Measurements from ENCODE around the gene MAGEA1. TPM values are rescaled to one million over a fixed set of nuclear protein-coding genes. Genes with fewer than 3 reads are reported as not detected.

MAGEA1 gene
- total and polyA plus RNA-seq, 2 donors (not counting 3 experiments of a cell fraction or from before 2014, with no cell fraction given) = not detected

- intact Hi-C loops (cut with micrococcal nuclease) (no loop called here), dilution Hi-C loops (cut with MboI; ENCODE audit: extremely low pct_ligation_motif_present, low sequenced_read_pairs) (no loop called here)
- Histone ChIP-seq H3K4me3 (replicated peaks in 1 of 3; ENCODE audit: insufficient read depth in 1 of 3, low read depth in 1 of 3, low read length in 3 of 3) (no peak overlapping the region), H3K27me3 (ENCODE audit: control insufficient read depth in 2 of 2, insufficient read depth in 2 of 2, low read length in 2 of 2) (no peaks in the 10 kb centered on the region), H3K9me3 (replicated peaks; ENCODE audit: control insufficient read depth, insufficient read depth, low read length) (no peaks in the 10 kb centered on the region), H3K9ac (replicated peaks; ENCODE audit: extremely low read depth, insufficient read depth, low read length) (no peak overlapping the region), H3K9me1 (replicated peaks; ENCODE audit: control insufficient read depth, extremely low read depth, insufficient read depth, low read length) (no peaks in the 10 kb centered on the region), H3K4me1 (ENCODE audit: control insufficient read depth, extremely low read depth, insufficient read depth, low read length) (no peaks in the 10 kb centered on the region), H3K4me2 (ENCODE audit: insufficient read depth, low read length) (no peak overlapping the region), H3K79me2 (ENCODE audit: control insufficient read depth, insufficient read depth, low read length) (no peaks in the 10 kb centered on the region), H3K36me3 (ENCODE audit: control insufficient read depth in 2 of 2, extremely low read depth in 1 of 2, insufficient read depth in 2 of 2, low read length in 2 of 2) (no peaks in the 10 kb centered on the region), H3K27ac (ENCODE audit: insufficient read depth, low read depth, low read length) (no peak overlapping the region), H4K20me1 (replicated peaks; ENCODE audit: control insufficient read depth, extremely low read depth, insufficient read depth, low read length) (no peaks in the 10 kb centered on the region), H2AFZ (ENCODE audit: low read depth, low read length) (no peak overlapping the region)
- BruUV-seq (replicated peaks) = no TSS peak
- ChIA-PET CTCF (no interaction called here), POLR2A (no interaction called here)
- DNase-seq (ENCODE audit: low read depth, low spot score) (no peak), FAIRE-seq (peak; percentile 37)
- TF ChIP-seq FOS (IDR thresholded peaks at IDR 0.05; ENCODE audit: borderline replicate concordance, insufficient read depth, low read length) (no peak), POLR2A (IDR thresholded peaks at IDR 0.05; ENCODE audit: low read depth, low read length) (no peak), GATA2 (IDR thresholded peaks at IDR 0.05; ENCODE audit: insufficient read depth, insufficient read length, low read depth, low read length) (no peak), JUN (IDR thresholded peaks at IDR 0.05; ENCODE audit: borderline replicate concordance, insufficient read depth, insufficient read length, low read depth) (no peak)
These were observed 21.4 kb downstream of the MAGEA1 start for GRCh38 chrX:153200462-153200861.

GRCh38 chrX:153206425-153207046 is 27.5 kb downstream of the MAGEA1 start:
- no peak overlapping the region for H3K9ac ChIP-seq (replicated peaks; ENCODE audit: extremely low read depth, insufficient read depth, low read length)
- intact Hi-C loops (cut with micrococcal nuclease) = no loop called here
- ChIA-PET CTCF (no interaction called here), POLR2A (no interaction called here)
- H3K79me2 ChIP-seq (ENCODE audit: control insufficient read depth, insufficient read depth, low read length) = no peaks in the 10 kb centered on the region
- H3K9me1 ChIP-seq (replicated peaks; ENCODE audit: control insufficient read depth, extremely low read depth, insufficient read depth, low read length) = no peaks in the 10 kb centered on the region
- dilution Hi-C loops (cut with MboI; ENCODE audit: extremely low pct_ligation_motif_present, low sequenced_read_pairs) = no loop called here
- no peaks in the 10 kb centered on the region for H3K9me3 ChIP-seq (replicated peaks; ENCODE audit: control insufficient read depth, insufficient read depth, low read length)
- H3K4me1 ChIP-seq (ENCODE audit: control insufficient read depth, extremely low read depth, insufficient read depth, low read length) = no peaks in the 10 kb centered on the region
- no peak overlapping the region for H3K27ac ChIP-seq (ENCODE audit: insufficient read depth, low read depth, low read length)
- no peaks in the 10 kb centered on the region for H4K20me1 ChIP-seq (replicated peaks; ENCODE audit: control insufficient read depth, extremely low read depth, insufficient read depth, low read length)
- H3K4me2 ChIP-seq (ENCODE audit: insufficient read depth, low read length) = no peak overlapping the region
- no peak for DNase-seq (ENCODE audit: low read depth, low spot score)
- FAIRE-seq = no peak
- no peaks in the 10 kb centered on the region for H3K27me3 ChIP-seq (ENCODE audit: control insufficient read depth in 2 of 2, insufficient read depth in 2 of 2, low read length in 2 of 2)
- H3K4me3 ChIP-seq (replicated peaks in 1 of 3; ENCODE audit: insufficient read depth in 1 of 3, low read depth in 1 of 3, low read length in 3 of 3) = no peak overlapping the region
- no TSS peak for BruUV-seq (replicated peaks)
- H3K36me3 ChIP-seq (ENCODE audit: control insufficient read depth in 2 of 2, extremely low read depth in 1 of 2, insufficient read depth in 2 of 2, low read length in 2 of 2) = no peaks in the 10 kb centered on the region
- no peak for TF ChIP-seq GATA2 (IDR thresholded peaks at IDR 0.05; ENCODE audit: insufficient read depth, insufficient read length, low read depth, low read length)
- TF ChIP-seq MYC (IDR thresholded peaks at IDR 0.05; ENCODE audit: low read depth, low read length) = no peak
- TF ChIP-seq FOS (IDR thresholded peaks at IDR 0.05; ENCODE audit: borderline replicate concordance, insufficient read depth, low read length) = no peak
- TF ChIP-seq POLR2A (IDR thresholded peaks at IDR 0.05; ENCODE audit: low read depth, low read length) = no peak
- TF ChIP-seq CTCF (IDR thresholded peaks at IDR 0.05; ENCODE audit: extremely low read depth in 1 of 2, insufficient read depth in 1 of 2, low read depth in 1 of 2, low read length in 2 of 2) = no peak
- no peak for TF ChIP-seq JUN (IDR thresholded peaks at IDR 0.05; ENCODE audit: borderline replicate concordance, insufficient read depth, insufficient read length, low read depth)
- no peak for TF ChIP-seq POLR2AphosphoS5 (IDR thresholded peaks at IDR 0.05; ENCODE audit: insufficient read depth, low read depth, low read length)
- TF ChIP-seq MAX (IDR thresholded peaks at IDR 0.05; ENCODE audit: insufficient read depth, insufficient read length) = no peak
- no peak for TF ChIP-seq EZH2 (IDR thresholded peaks at IDR 0.05; ENCODE audit: borderline replicate concordance, low read depth, low read length, severe bottlenecking)
- H2AFZ ChIP-seq (ENCODE audit: low read depth, low read length) = no peak overlapping the region

Data from endothelial cell of umbilical vein (primary cell).